HG03175 (cell line): ENCODE data around the gene VAV2.
"Not testable (repeated sequence)": the region's sequence is repeated elsewhere in the genome, so short reads cannot be mapped to it uniquely, and the experiment has no call there.

ENCODE experiments used
- ATAC-seq: cut with Tn5 transposase; IDR thresholded peaks from one replicate; pipeline ENCODE4 v1.9.1; 2021; ENCODE audit warnings: mild to moderate bottlenecking, moderate library complexity; ENCODE audit not compliant: unreplicated experiment

VAV2 gene

DNA sequence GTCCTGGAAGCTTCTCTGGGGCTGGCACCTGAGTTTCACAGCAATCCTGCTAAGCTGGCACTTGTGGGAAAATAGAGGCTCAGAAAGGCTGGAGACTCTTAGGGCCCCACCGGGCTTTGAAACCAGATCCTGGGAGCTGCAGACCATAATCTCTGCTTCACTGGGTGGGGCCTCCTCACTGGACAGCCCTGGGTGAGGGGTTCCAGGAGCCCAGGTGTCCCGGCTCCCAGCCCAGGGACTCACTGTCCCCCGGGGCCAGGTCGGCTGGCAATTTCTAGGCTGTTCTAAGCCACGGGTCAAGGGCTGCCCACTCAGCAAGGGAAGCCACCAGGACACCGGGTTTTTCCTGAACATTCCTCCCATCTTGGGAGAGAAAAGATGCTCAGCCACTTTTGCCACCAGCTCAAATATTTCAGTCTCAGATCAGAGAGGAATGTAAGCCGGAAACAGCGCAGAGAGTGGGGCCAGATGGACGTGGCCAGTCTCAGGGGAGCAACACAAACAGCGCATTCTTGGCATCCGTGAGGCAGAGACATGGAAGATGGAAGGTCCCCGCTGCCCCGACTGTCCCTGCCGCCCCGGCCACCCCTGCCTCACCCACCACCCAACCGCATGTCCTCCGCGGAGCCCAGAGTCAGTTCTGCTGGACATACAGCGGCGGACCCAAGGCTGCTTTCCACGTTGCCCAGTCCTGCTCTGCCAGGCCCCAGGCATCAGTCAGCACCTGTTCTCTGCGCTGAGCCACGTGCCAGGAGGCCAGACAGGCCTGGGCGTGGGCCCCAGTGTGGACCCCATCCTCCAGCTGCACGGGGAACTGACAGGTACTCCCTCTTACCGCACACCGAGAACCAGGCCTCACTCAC is 72.6 kb downstream of the VAV2 start:
- no peak for ATAC-seq

DNA sequence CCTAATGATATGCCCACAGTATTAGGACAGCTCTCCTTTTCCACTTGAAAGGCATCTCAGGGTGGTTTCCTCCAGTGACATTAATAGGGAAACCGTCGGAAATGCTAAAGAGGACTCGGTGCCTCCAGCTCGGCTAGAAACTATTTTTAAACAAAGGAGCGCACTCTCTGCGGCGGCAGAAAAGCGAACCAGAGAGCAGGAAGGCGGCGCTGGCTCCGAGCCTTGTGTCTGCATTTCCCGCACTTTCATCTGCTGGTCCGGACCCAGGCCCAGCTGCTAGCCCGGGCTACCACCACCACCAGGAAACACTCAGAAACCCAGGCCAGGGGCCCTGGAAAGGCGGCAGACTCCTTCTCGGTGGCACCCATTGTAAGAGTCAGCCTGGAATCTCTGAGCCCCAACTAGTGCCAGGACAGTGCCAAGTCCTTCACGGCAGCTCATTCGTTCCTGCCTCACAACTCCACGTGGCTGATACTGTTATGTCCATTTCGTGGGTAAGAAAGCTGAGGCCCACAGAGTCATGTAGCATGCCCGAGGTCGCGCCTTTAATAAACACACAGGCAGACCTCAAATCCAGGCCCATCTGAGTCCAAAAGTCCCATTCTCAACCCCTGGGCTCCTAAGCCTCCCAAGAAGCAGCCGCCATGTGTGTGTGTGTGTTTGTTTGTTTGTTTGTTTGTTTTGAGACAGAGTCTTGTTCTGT is 73.9 kb downstream of the VAV2 start:
- ATAC-seq = no peak

DNA sequence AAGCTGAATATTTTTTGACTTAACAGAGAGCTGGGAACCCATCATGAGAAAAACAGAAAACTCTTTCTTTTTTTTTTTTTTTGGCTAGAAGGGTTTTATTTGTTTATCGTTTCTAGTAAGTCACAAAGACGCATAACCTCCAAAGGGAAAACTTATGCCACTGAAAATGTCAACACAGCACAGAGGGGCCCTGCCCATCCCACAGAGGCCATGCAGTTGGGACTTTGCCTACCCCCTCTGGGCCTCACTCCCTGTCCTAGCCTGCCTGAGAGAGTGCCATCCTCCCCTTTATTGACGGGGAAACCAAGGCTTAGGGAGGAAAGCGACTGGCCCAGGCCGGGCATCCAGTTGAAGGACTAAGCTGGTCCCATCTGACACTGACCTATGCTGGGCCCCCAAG is 74.7 kb downstream of the VAV2 start:
- no peak for ATAC-seq

DNA sequence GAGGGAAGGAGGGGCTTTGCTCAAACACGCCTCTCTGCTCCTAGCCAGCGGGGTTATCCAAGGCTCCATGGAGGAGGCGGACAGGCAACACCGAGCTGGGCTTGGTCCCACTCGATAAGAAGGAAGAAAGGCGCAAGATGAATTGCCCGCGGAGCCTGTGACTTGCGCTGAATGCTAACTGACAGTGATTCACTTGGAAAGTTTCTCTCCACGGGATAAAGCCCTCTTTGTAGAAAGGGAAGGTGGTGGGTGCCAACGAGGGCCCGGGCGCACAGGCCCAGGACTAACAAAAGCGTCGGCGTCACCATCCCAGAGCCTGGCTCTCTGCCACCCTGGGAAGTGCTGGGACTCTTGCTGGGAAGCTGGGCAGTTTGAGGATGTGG is 76.0 kb downstream of the VAV2 start:
- no peak for ATAC-seq

DNA sequence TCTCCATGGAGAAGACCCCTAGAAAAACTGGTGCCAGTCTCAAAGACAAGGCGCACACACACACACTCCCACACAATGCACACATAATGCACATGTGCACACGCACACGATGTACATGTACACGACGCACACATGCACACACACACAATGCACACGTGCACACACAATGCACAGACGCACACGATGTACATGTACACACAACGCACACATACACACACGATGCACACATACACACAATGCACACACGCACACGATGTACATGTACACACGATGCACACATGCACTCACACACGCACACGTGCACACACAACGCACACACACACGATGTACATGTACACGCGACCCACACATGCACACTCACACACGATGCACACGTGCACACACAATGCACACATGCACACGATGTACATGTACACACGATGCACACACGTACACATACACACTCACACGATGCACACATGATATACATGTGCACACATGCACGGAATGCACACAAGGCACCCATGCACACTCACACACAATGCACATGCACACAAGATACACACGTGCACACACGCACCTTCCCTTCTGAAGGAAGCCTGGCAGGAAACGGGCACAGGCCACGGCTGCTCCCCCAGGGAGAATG is 76.5 kb downstream of the VAV2 start:
- ATAC-seq = no peak

DNA sequence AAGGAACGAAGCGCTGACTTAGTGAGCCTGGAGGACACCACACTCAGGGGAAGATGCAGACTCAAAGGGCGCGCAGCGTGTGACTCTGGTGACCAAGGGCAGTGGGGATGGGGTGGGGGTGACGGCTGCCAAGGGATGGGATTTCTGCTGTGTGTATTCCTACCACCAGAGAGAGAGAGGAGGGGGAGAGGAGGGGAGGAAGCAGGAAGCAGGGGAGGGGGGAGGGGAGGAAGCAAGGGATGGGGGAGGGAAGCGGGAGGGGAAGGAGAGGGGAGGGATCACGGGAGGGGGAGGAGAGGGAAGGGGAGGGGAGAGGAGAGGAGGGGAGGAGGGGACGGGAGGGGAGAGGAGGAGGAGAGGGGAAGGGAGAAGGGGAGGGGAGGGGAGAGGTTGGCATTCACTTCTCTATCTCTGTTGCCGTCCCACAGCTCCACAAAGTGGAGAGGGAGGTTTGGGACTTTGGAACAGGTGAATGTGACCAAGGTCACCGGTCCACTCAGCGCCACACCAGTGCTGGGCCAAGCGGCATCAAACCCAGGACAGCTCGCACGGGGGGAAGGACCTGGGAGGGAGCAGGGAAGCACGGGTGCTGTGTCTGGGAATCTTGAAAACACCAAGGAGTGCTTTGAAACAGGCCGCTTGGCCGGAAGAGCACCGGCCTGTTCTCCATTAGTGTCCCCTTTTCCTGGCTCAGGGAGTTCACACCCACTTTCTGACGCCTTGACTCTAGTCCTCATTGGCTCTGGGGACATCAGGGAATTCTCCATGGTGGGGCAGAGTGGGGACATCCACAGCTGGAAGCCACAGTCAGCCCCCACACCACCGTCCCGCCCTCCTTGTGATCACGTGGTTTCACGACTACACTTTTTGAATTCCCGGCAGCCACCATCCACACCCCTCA is 77.4 kb downstream of the VAV2 start:
- ATAC-seq = no peak

DNA sequence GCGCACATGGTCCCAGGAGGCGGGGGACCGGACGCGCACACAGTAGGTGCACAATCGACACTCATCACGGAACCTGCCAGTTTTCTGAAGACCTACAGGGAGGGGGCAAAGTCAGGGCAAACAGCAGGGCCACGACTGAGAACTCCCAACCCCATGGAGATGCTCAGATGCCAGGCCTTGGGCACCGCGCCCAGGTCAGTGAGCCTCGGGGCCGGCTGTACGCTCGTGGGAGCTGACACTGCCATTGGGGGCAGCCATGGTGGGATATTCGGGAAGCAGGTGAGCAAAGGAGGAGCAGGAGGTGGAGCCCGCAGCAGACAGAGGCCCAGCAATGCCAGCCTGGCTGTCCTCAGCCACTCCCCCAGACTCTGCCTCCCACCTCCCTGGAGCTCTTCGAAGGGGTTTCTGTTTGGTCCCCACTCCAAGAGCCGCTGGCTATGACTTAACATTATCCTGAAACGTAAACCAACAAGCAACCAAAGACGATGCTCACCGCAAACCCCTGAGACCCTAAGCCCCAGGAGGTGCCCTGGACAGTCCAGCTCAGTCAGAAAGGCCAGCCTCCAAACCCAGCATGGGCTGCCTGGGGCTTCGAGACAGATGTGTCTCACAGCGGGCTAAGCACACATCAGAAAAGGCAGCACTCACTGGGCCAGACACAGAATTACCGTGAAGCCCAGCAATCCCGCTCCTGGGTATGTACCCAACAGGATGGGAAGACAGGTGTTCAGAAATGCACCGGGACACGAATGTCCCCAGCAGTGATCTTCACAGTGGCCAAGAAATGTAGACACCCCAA is 78.4 kb downstream of the VAV2 start:
- no peak for ATAC-seq

DNA sequence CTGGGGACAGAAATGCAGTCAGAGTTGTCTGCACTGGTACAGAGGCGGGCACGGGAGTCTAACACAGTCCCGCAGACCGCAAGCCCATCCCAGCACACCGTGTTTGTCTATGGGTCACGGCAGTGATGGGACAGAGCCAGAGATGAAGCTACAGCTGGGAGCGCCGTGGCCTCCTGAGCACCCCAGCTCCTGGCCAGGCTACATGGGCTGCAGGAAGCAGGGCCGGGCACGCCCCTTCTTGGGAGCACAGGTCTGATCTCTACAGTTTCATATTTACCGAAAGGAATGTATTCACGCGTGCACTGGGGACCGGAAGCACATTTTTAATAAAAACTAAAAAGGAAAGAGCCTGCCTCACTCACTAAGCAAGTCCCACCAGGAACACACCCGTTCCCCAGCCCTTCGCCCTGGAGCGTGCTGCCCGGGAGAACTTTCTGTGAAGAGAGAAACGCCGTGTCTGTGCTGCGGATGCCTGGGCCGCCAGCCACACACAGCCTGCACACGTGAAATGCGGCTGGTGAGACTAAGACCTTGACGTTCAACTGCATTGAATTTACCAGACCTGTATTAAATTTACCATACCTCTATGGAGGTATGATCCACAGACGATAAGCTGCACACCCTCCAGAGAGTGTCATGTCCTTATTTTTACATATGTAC is 81.1 kb downstream of the VAV2 start:
- no peak for ATAC-seq

DNA sequence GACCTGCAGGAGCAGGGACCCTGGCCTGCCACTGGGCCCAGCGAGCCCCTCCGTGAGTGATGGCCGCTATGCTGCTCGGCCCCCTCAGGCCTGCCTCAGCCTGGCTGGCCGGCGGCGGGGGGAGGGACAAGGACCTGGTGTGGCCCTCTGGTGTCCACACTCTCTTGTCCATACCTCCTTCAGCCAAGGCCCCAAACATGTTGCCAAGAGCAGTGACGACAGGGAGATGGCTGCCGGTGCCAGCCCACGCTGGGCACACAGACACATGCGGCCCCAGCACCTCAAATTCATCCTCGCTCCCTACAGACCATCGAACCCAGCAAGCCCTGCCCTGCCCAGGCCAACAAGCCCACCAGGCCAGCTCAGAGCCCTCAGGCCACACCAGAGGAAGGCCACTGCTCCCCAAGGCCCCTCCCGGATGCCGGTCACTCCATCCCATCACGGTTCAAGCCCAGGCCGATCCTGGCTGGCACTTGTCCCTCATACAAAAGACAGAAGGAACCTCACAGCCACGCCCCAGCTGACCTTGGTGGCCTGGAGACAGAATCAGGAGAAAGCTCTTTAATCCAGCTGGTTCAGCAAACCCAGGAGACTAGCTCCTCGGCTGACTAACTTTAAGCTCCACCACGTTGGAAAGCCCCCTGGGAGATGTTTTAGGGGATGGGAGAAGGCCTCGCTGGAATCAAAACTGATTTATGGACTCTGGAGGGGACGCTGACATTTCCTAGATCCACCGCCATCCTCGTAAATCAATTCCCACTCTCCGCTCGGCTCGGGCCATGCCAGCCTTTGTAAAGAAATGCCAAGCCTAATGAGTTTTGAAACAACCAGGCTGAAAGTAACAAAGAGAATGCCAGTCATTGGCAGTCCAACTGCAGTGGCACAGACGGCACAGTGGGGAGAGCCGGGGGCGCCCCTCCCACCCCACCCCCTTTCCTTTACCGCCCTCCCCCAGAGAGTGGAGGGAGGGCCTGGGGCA is 84.9 kb downstream of the VAV2 start:
- ATAC-seq = no peak

DNA sequence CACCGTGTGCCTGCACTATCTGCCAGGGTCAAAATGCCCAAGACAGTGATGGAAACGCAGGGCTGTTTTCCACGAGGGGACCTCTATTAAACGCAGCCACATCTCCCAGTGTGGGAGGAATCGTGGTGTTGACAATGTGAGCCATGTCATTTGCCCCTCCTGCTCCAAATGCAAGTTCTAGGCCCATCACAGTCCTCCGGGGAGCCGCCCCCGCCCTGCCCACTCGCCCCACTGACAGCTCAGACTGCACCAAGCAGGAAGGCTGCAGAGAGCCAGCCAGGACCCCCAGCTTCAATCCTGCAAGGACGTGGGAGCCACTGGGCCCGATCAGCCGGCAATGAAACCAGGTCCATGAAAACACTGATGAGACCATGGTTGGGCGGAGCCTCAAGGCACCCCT is 85.9 kb downstream of the VAV2 start:
- no peak for ATAC-seq

DNA sequence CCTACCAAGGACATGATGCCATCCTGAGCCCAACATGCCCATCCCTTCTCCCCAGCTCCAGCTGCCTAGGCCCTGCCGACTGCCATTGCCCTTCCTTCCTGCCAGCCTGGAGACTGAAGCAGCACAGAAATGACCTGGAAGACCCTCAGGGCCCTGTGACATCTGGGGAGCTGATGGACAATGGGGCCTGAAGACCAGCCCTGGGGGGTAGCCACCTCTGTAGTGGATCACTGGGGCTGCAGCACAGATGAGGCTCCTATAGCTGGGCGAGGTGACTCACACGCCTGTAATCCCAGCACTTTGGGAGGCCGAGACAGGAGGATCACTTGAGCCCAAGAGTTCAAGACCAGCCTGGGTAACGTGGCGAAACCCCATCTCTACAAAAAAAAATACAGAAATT is 86.6 kb downstream of the VAV2 start:
- no peak for ATAC-seq

DNA sequence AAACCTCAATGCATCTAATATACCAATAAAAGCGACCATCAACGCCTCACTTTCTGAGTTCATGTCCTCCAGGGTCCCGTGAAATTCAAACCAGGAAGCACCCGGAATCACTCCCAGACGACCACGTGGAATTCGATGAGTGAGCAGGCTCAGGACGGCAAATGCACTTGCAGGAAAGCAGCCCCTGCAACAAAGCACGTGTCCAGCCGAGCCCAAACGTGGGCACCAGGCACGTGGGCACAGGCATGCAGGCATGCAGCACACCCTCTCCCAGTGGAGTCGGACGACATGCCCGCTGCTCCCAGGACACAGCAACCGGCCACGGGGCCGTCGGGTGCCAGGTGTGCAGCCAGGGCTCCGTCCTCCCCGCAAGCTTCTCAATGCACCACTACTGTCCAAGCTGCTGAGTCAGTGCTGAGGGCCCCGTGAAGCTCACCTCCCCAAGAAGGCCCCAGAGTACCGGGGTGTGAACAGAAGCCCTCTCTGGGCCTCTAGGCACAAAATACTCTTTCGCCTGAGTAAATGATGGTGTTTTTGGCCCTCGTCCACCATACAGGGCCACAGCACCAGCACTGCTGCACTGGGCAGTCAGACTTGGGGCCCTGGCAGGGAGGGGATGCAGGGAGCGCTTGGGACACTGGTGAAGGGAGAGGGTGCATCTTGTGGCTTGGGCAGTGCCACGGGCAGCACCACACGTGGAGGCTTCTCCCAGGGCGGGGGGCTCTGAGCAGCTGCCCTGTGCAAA is 87.6 kb downstream of the VAV2 start:
- ATAC-seq = no peak

DNA sequence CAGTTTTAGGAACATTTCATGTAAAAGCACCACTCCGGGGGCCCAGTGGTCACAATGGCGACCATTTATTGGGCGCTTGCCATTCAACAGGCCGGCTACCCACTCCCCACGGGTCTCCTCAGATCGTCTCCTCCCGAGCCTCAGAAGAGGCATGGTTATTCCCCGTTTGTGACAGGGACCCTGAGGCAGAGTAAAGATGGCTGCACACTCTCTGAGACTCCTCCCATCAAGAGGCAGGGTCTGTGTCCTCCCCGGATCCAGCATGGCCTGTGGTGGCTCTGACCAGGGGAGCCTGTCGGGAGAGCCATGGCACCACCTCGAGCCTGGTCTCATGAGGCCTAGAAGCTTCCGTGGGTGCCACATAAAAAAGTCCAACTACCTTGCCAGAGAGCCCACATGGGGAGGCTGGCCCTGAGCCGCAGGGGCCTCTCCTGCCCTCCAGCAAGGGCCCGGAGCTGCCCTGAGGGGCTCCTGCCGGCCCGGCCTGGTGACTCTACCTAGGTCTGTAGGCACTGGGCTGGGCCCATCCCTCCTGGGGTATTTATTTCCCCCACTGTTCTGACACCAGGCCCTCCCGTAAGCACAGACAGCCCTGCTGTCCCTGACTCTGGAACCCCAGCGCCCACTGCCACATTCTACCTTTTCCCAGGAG is 90.8 kb downstream of the VAV2 start:
- ATAC-seq = no peak

DNA sequence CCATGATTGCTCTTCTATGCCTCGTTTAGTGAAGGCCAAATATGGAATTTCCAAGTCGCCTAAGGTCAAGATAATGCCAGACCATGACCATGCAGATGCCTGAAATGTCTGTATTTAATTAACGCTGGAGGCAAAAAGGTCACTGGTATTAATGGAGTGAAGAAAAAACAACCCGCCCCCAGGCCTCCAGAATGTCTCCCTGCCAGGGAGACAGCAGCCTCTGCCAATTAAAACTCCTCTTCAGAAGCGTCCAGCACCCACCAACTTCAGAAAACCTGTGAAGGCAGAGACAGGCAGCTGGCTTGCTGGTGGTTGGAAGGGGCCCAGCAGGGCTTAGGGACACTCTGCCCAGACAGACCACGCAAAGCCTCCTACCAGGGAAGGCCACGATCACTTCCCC is 94.4 kb downstream of the VAV2 start:
- no peak for ATAC-seq

DNA sequence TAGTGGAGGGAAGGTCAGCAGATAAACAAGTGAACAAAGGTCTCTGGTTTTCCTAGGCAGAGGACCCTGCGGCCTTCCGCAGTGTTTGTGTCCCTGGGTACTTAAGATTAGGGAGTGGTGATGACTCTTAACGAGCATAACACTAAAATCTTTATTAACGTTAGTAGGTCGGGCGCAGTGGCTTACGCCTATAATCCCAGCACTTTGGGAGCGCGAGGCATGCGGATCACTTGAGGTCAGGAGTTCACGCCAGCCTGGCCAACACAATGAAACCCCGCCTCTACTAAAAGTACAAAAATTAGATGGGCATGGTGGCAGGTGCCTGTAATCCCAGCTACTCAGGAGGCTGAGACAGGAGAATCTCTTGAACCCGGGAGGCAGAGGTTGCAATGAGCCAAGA is 96.1 kb downstream of the VAV2 start:
- ATAC-seq = not testable (repeated sequence)

DNA sequence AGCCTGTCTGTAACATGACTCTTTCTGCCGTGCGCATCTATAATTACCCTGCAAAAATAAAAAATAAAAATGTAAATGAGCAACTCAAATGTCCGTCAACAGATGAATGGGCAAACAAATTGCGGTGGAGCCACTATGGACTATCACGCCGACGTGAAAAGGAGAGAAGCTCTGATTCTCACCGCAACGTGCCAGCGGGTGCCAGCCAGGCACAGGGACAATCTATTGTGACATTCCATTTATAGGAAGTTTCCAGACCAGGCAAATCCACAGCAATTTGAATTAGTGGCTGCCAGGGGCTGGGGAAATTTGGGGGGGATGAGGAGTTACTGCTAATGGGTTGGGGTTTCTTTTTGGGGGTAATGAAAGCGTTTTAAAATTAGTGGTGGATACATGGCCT is 96.8 kb downstream of the VAV2 start:
- ATAC-seq = no peak
